Endothelial cell of hepatic sinusoid (primary cell): ENCODE measurements around the gene PPARGC1A.

Experiments used
- in situ Hi-C: cut with HindIII; loops from 2 replicates; pipeline ENCODE4 v1.10.0; 2017; ENCODE audit warnings: low sequenced_read_pairs

Gene PPARGC1A

DNA sequence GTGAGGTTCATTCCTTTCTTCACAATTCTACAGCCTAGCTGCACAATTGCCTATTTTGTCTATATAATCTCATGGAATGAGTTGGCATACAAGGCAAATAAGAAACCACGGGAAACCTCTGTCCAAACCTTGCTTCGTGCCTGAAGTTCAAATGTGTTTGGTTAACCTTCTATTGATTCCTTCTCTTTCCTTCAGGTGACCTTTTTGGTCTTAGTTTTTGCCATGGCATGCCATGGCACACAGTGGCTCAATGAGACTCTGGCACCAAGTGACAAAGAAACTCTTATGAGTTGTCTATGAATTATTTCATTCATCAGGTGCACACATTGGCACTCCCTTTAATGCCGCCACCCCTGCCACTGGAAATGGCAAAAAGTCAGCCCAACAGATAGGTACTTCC lies 101.8 kb downstream of the PPARGC1A start:
- in situ Hi-C loops = no loop called here

DNA sequence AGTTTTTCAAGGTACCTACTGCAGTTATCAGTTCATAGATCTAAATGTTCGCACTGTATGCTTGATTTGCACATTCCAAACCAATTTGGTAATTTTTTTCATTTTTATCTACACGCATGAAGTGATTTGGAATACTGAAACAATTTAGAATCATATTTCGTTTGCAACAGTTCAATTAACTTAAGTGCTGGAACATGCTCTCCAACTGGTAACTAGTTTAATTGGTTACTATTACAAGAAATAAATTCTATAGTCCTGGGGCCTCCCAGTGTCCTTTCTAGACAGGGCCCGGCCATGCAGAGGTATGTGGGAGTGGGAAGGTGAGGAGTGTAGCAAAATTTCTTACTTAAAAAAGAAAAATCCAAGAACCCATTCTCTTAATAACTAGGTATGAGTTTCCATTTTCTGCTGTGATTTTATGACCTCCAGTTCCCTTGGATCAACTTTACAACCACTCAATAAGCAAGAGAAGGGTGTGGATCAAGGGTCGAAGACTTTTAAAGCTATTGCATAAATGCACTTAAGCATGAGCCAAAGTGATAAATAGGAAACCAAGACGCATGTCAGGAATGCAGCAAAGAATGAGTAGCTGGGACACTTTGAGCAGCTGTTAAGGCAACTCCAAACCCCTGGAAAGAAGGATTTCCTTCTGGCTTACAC lies 106.9 kb downstream of the PPARGC1A start:
- in situ Hi-C loops = no loop called here

DNA sequence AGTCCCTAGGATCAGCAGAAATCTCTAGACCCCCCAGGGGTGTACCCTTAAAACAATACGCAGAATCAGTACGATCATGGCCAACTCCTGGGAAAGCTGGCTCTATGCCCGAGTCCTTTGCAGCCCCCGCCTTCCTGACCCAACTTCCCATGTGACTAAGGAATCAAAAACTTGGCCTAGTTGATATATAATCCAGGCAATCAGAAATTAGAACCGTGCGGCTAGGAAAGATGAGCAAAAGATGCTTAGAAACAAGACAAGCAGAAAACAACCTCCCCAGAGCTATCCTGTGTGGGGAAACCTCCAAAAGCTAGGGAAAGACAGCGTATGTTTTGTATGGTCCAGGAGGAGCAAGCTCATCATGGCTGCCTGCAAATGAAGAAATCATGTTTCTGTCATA lies 110.0 kb downstream of the PPARGC1A start:
- in situ Hi-C loops = no loop called here

DNA sequence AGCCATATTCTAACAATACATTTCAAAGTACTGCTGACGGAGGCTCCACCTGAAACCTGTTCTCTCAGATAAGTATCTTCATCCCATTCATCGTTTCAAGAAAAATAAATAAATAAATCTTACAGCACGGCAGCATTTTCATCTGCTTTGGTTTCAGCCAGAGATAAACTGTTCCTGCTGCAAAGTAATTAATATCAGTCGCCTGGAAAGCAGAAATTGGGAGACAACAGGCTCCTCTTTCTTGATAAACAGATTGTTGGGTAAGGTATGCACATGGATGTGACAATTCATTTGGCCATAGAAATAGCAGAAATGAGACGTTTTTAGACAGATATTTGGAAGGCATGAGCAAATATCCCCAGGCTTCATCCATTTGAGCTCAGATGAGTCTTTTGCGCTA lies 110.4 kb downstream of the PPARGC1A start:
- in situ Hi-C loops = no loop called here

DNA sequence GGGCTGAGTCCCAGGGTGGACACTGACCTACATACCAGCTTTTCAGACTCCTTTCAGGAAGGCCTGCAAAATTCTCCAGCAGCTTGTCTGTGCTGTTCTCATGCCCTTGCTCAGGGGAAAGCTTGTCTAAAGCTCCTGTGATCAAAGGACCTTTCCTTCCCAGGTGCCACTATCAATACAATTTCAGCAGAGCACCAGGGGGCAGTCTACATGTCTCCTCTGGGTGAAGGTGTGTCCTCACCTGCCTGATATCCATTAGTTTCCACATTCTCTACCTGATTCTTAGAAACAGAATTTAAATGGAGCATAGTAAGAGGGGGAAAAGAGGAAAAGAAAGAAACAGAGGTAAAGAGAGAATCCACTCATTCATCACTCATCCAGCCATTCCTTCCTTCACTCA lies 114.2 kb downstream of the PPARGC1A start:
- in situ Hi-C loops = no loop called here

DNA sequence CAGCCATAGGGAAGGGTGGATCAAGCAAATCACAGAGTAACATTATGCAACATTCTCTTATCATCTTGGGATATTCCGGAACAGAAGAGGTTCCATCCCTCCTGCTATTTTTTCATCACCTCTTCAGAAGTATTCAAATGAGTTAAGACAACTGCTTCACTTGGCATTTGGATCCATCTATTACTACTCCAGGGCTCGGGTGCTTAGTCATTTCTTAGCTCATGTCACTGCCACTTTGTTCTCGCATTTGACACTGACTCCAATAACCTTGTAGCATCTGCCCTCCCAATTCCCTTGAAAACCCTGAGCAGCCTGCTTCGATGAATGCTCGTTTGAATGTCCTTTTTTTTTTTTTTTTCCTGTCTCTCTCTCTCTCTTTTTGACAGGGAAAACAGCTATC lies 114.9 kb downstream of the PPARGC1A start:
- in situ Hi-C loops = no loop called here

DNA sequence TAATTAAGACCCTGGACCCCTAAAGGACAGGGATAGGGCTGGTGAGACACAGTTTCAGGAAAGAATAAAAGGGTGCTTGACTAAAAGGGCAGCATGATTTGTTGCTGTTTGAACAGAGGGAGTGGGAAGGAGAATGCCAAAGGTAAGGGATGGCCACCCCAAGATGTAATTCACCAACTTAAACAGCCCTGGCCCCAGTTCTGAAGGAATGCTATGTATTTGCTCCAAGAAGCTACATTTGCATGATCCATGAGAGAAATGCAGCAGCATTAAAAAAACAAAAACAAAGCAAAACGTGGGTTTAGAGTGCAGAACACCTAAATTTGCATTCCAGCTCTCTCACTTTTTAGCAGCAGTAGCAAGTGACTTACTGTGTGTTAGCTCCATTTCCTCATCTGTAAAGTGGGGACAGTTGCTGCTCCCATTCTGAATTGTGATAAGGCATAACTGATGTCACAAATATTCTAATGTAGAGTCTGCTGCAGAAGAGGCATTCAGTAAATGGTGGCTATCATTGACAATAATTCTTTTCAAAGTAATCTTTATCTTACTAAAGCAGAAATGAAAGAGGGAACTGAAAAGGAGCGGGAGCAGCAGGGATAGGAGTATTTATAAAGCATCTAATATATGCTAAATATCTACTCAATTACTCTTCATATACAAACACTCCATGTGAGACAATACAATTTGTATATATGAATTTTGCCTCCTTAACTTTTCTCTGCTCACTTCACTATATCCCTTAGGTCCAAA lies 115.8 kb downstream of the PPARGC1A start:
- in situ Hi-C loops = no loop called here

DNA sequence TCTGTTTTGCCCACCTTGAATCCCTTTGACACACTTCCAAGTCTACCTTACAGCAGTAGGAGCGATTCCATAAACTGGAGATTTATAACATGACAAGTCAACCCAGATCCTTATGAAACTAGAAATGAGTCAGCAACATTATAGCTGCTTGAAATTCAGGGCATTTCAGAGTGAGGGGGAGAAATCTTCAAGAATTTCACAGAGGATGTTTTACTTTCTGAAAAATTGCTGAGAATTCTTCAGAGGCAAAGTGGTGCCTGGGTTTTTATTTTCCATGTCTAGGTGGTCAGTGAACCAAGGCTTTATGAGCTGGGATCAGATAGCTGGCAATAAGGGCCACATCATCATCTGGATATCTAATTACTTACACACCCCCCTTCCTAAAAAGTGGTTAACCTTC lies 119.8 kb downstream of the PPARGC1A start:
- in situ Hi-C loops = no loop called here

DNA sequence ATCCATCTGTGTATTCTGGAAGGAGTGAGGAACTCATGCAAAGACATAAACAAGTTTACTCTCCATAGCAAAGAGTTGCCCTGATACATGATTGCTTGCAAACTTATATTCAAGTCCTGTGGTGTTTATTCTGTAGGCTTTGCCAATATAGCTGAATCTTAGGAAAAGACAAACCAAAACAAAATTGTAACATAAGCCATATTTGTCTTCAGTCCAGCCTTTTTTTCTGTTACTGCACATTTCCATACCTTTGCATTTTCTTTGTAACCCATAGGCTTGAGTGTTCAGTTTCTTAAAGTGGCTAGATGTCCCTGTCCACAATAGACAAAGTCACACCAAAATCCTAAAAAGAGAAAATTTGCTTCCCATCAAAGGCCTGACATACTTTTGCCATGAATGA lies 120.4 kb downstream of the PPARGC1A start:
- in situ Hi-C loops = no loop called here

DNA sequence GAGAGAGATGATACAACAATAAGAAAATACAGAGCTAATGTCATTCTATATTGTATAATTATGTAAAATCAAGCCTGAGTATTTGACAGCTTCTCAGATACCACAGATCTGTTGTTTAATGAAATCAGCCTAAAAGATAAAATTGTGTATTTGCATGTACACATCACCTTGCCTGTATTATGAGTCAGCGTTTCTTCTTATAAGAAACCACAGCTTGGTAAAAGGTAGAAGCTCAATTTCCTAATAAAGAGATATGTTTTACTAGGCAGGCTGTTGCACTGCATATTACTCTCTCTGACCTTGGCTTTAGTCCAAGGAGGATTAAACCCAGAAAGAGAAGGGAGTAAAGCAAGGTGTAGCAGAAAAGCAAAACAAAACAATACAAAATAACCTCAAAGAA lies 121.3 kb downstream of the PPARGC1A start:
- in situ Hi-C loops = no loop called here

DNA sequence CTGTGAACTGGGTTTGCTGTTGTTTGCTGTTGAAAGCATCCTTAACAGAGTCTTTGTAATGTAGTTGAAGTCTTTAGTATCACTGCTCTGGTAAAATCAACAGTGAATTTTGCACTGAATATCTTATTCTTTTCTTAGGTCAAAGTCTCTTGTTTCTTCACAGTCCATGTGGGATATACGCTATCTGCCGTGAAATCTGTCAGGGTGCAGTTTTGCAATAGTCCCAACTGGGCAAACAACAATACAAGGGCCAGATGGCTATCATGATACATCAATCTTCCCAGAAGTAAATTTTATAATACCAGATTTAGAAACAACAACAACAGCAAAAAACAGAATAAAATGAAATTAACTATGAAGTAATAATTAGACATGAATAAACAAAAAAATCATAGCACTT lies 123.5 kb downstream of the PPARGC1A start:
- in situ Hi-C loops = no loop called here

DNA sequence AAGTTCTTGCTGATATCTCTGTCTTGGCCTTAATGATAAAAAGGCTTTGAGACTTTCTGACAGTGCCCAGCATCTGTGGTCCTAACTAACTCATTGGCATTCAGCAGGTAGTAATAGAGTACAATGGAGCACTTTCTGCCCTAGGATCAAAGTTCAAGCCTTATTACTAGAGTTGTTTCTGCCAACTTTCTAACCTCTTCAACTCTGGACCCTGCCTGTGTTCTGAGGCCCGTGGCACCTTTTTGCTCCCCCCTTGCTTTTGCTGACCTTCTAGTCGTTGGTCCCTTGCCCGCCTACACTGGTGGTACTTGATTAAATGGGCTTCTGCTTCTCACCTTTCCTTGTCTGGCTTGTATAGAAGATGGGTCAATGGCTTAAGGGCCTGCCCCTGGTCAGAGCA lies 126.3 kb downstream of the PPARGC1A start:
- in situ Hi-C loops = no loop called here

DNA sequence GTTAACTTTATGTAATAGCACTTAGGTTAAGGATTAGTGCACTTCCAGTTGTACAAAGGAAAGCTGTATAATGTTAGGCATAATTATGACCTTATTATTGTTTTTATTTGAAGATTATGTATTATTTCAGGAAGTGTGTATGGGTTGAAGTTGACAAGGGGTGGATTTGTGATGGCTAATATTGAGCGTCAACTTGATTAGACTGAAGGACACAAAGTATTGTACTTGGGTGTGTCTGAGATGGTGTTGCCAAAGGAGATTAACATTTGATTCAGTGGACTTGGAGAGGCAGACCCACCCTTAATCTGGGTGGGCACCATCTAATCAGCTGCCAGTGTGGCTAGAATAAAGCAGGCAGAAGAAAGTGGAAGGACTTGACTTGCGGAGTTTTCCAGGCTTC lies 127.3 kb downstream of the PPARGC1A start:
- in situ Hi-C loops = no loop called here

DNA sequence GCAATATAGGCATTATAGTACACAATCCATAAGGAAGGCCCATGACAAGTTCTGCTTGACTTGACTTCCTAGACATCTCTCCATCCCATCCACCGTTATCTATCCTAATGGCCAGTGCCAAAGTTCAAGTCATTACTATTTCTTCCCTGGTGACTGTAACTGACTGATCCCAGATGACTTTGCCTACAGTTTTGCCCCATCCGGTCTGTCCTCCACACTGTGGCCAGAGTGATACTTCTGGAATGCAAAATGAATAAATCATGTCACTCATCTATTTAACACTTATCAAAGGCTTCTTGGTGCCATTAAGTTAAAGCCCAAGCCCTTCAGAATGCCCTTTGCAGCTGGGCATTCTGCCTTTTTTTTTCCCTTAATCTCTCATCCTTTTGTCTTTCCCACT lies 130.8 kb downstream of the PPARGC1A start:
- in situ Hi-C loops = no loop called here

DNA sequence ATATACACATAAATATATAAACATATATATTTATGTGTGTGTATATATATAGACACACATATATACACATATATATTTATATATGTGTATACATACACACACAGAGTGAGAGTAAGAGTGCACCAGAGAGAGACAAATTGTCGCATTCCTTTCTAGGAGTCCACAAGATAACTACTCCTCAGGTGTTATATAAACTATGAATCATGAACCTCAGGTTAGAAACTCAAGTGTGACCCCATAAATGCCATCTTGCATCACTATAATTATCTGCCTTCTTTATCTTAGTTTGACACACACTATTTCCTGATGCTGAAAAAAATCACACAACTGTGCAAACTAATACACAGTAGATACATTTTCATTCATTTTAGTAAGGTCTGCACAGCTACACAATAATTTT lies 135.2 kb downstream of the PPARGC1A start:
- in situ Hi-C loops = no loop called here

DNA sequence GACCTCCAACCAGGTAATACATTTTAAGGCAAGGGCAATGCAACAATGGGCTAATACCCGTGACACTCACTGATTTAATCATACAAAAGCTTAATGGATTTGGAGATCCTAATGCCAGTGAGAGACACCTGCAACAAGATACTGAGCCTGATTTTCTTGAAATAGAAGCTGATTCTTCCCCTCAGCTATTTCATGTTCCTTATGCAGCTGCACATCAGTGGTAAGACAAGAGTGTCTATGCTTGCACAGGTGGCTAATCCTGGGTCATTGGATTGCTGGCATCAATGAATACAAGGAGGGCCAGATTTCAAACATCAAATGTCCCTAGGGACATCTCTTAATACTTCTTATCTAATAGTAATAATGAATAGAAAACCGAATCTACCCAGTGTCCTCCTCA lies 139.7 kb downstream of the PPARGC1A start:
- in situ Hi-C loops = no loop called here

DNA sequence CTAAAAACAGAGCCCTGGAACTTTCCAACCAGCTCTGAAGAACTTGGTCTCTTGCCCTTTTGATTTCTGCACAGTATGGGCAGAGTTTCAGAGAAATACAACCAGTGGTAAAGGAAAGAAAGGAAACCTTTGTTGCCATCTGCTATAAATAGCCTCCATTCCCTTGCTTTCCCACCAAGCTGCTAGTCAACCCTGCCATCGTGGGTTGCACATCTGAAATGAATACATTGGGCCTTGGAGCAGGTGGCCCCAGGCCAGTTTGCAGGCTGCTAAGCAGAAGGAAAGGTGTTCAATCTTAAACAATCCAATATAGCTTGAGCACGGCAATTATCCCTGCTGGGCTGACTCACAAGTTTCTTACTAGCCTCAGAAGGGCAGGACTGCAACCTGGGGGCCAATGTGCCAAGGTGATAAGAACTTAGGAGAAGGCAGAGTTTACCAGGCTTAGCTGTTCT lies 142.5 kb downstream of the PPARGC1A start:
- in situ Hi-C loops = no loop called here

DNA sequence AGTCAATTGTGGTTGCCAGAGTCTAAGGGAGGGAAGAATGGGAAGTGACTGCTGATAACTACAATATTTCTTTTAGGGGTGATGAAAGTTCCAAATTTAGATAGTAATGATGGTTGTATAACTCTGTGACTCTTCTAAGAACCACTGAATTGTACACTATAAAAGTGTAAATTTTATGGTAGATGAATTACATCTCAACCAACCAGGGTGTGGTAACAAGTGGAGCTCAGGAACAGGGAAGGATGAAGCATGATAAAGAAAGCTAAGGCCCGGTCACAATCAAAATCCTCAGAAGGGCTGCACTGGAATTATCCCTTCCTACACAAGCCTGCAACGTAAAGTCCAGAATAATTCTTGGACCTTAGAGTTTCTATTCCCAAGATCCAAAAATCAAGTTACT lies 143.2 kb downstream of the PPARGC1A start:
- in situ Hi-C loops = no loop called here

DNA sequence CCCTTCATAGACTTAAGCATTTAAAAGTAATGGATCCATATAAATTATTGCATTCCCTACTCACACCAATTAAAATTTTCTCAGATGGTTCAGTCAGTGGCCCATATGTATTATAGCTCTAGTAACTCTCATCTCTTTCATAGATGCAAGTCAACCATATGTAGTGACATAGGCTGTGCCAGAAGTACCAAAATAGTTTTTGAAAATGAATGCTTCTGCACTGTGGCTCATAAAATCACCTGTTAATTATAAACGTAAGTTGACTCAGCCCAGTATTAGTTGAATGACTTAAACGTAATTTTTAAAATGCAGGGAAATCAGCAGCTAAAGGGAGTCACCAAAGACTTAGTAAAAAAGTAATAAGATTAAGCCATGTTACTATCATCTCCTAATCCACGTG lies 143.8 kb downstream of the PPARGC1A start:
- in situ Hi-C loops = no loop called here

DNA sequence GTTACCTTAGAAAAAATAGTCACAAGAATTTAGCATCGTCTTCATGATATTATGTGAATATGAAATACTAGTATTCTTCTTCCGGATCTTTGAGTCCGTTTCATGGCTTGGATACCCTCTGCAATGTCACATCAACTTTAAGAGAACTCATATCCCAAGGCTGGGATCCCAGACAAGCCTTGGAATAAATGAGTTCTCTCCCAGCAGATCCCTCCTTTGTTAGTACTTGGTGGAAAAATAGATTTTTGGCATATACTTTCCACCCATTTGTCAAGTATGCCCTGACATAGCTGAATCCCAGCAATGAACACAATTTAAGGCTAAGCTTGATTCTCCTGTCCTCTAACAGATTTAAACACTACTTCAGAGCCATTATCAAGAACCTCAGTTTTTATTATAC lies 144.5 kb downstream of the PPARGC1A start:
- in situ Hi-C loops = no loop called here
